Activated CD4-positive, CD25-positive, alpha-beta regulatory T cell treated with anti-CD3 and anti-CD28 coated beads, Interleukin-2, amount 50 U/mL, for 24 hours (primary cell): ENCODE results near the gene PCDH9.

Experiments used
- ATAC-seq, 2 donors: fragments of 150-1000 bp; cut with Tn5 transposase; one replicate each; pipeline ENCODE4 v1.10.0; 2021; ENCODE audit warnings: mild to moderate bottlenecking in 1 of 2, moderate library complexity in 1 of 2

The PCDH9 gene

DNA sequence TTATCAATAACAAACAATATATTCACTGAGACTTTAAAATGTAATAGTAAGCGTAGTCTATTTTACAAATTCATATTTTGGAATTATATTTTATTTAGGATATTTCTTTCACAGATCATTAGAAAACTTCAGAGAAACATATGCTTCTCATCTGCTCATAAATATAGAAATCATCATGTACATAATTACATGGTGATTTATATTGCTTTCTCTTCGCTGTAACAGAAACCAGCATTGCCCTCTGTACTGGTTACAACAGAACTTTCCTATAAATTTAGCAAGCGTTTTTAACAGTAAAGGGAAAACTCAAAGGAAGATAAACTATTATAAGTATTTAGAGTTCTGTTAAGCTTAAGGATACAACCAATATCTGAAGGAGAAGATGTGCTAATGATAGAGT lies 672.8 kb downstream of the PCDH9 start:
- ATAC-seq = no peak

DNA sequence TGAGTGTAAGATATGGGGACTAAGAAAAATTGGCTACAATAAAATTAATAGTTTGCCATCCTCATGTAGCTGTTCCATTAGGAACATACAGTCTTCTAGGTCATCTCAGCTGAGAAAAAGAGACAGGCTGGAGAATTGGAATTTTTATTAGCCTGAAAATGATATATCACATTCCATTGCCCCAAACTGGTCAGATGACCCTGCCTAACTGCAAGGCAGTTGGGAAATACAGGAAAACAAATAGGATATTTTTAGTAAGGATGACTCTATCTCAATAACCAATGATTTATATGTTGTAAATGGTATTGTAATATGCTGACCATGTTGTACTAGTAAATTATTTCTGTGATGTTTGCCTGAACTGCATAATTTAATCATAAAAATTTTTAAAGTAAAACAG lies 673.8 kb downstream of the PCDH9 start:
- no peak for ATAC-seq

GRCh38 chr13:66553391-66553790 lies 676.7 kb downstream of the PCDH9 start:
- no peak for ATAC-seq

DNA sequence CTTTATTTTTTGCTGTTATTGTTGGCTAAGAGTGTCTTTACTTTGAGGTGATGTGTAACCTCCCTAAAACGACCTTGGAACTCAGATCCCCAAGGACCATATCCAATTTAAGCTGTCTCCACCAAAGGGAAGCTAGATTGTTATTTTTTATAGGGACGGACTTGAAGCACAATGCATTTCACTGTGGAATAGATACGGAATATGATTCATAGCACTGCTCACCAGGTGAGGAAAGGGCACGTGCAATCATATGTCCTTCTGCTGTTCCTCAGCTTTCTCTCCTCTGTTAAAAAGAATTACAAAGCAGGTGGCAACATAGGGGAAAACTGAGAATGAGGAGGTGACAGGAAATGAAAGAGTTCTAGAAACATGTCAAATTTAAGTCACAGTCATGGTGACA lies 679.0 kb downstream of the PCDH9 start:
- no peak for ATAC-seq

DNA sequence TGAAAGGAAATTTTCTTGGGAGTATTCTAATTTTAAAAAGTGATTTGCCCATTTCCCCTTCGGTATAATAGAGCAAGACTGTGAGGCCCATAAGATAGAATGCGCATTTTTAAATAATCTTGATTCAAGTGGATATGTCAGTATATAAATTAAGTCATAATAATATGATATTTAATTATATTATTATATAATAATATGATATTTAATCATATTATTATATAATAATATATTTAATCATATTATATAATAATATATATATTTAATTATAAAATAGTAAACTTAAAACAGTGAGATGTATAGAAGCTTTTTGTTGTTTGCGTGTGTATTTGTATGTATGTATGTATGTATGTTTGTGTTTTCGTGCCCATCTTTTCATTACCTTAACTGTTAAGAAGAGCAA lies 682.5 kb downstream of the PCDH9 start:
- no peak for ATAC-seq

GRCh38 chr13:66546534-66547379 lies 683.4 kb downstream of the PCDH9 start:
- ATAC-seq = no peak

DNA sequence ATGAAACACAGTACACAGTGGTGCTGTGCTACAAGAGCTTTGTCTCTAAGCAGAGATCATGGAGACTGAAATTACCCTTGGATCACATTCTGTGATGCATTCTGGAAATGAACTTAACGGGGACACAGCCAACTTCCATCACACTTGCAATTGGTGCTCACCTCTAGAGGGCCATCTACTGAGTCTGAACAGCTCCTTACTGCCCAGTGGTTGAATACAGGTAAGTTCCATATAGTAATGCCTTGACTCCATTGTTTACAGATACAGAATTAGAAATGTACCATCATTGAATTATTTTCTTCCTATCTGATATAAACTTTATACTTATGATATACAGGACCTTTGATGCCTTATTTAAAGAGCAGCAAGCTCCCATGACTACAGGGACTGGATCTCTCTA lies 686.4 kb downstream of the PCDH9 start:
- ATAC-seq = no peak

DNA sequence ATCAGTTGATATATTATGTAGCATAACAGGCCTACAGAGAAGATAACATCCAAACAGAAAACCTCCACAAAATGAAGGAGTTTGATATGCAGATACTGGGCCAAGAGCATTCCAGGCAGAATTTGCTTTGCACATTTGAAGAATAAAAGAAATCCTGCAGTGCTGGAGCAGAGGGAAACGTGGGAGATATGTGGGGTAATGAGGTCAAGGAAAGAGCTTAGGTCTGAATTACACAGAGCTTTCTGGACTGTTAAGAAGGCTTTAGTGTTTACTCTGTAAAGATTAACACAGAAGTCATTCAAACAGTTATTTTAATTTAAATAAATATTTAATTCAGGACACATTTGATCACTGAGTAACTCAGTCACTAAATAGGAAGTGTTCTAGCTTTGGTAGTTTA lies 692.7 kb downstream of the PCDH9 start:
- no peak for ATAC-seq

- no peak for ATAC-seq
Measured at GRCh38 chr13:66536746-66537145, 693.4 kb downstream of the PCDH9 start.

DNA sequence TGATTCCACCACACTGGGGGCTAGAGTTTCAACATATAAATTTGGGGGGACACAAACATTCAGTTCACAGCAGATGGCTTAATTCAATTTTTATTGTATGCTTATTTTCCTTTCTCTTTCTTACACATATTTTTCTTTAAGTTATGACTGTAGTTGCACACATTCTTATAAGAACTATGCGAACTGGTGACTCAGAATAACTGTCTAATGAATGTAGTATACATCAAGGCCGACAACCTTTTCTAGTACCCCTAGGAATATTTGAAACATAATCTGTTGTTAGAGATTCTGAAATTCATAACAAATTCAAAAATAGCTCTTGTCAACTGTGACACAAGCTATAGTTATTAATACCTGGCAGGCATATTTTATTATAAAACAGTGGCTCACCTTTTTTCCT lies 695.6 kb downstream of the PCDH9 start:
- no peak for ATAC-seq

DNA sequence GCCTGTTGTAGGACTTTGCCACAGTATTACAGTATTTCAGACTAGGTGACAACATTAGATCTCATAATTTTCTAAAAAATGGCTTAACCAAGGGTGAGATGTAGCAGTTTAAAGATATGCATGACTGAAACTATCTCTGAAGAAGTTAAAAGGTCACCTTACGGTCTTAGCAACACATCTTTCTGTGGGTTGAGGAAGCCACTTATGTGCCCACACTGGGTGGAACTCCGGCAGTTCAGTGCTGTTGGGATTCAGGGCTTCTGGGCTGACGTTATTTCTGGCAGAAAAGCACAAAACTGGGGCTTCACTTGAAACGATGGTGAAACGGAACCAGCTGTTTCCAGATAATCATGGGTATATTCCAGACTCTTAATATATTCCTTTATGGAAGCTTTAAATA lies 697.3 kb downstream of the PCDH9 start:
- ATAC-seq = no peak

DNA sequence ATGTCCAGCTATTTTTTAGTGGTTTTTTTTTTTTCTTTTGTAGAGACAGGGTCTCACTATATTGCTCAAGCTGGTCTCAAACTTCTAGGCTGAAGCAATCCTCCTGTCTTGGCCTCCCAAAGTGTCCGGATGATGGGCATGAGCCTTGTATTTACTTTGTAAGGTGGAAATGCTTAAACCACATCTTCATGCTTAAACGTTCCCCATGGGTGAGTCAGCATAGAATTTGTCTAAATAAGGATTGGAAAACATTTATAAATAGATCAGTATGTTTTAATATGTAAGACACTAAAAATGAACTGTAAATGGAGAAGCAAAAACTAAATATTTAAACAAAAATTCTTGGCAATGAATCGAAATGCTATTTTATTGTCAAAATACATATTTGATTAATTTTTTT lies 698.0 kb downstream of the PCDH9 start:
- ATAC-seq = no peak

- no peak for ATAC-seq
Measured at GRCh38 chr13:66530686-66531085, 699.5 kb downstream of the PCDH9 start.

DNA sequence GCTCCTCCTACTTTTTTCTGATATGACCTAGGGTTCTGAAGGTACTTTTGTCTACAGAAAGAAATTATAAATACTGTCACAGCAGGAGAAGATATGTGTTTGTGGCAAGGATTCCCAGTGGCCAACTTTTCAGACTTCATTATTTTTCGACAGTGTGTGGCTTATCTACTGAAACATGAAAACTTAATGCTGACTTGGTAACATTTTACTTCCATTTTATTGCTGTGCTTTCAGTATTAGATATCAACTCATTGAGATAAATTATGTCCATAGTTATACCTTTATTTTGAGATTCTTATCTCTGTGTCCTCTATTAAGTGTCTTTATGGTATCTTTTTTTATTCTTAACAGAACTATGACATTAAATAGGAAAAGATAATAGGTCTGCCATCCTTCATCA lies 700.0 kb downstream of the PCDH9 start:
- no peak for ATAC-seq

GRCh38 chr13:66528944-66529576 lies 701.1 kb downstream of the PCDH9 start:
- no peak for ATAC-seq

DNA sequence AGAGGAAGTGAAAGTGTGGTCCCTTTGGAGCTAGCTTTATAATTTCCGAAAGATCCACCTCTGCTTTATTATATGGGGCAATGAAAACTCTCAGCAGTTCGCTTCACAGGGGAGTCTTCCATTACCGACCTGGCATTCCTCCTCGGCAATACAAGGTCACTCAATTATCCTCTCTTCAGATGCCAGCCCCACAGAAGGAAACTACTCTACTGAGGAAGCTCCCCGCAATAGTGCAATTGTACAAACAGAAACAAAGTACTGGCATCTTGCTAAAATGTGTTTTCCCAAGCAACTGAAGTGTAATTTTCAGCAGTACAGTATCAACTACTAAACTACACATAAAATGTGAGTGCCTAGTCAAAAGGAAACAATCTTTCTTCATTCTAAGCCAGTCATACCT lies 702.0 kb downstream of the PCDH9 start:
- no peak for ATAC-seq

GRCh38 chr13:66520511-66521355 lies 709.4 kb downstream of the PCDH9 start:
- no peak for ATAC-seq

GRCh38 chr13:66519259-66519658 lies 710.9 kb downstream of the PCDH9 start:
- ATAC-seq = no peak

- no peak for ATAC-seq
Measured at GRCh38 chr13:66518068-66518467, 712.1 kb downstream of the PCDH9 start.

DNA sequence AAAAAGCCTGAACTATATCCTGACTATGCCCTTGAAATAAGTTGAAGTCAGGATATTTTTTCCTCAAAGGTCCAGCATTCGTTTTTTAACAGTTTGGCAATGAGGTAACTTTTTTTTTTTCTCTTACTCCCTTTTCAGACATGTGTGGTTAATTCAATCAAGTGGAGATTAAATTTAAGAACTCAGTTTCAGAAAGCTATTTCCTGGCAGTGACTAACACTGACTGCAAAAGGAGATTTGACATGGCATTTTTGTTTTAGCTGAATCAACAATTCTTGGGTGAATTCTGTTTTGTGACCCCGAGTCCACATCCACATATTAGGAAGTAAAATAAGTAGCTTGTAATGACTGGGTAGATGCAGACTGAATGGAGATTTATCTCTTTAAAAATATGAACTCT lies 716.4 kb downstream of the PCDH9 start:
- no peak for ATAC-seq

DNA sequence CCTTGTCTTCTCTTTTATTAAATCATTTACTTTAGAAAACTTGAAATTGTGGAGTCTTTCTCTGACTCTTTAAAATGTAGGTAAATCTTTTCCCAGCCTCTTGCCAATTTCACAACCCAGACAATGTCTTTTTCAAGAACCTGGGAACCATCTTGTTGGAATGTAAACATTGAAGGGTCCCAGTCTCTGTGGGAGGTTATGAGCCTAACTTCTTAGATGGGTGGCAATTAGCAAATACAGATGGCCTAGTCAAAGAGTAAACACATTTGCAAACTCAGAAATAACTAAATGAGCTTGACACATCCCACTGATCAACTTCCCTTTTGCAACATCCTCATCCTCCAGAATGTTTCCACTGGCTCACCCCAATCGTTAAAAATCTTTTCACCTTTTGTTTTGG lies 721.0 kb downstream of the PCDH9 start:
- ATAC-seq = no peak

- no peak for ATAC-seq
Measured at GRCh38 chr13:66508153-66508909, 721.8 kb downstream of the PCDH9 start.

DNA sequence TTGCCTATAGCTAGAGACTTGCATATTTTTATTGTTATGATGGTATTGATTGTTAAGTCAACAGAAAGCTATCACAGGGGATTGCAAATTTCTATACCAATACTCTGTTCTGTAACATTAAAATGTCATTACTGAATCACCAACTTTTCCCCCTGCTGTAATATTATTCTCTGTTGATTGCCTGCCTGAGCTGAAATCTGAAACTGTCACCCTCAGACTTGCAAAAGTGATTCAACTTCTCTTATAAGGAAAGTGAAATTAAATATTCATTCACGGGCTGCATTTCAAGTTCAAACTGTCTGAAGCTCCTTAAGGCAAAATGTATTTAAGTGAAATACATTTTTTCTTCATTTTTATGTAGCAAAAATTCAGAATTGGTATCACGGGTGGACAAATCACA lies 723.2 kb downstream of the PCDH9 start:
- ATAC-seq = peak in 1 of 2 donors; percentile 13
